Inflammatory macrophage treated with lipopolysaccharide for 1 hour (primary cell): Measurements from ENCODE around the gene APOBEC3G.
"Not testable (repeated sequence)": the region's sequence is repeated elsewhere in the genome, so short reads cannot be mapped to it uniquely, and the experiment has no call there.

Experiments
- DNase-seq, 2 donors: peaks; one replicate each; pipeline ENCODE4 v3.0.0-alpha.2; 2020 to 2022

The APOBEC3G gene

DNA sequence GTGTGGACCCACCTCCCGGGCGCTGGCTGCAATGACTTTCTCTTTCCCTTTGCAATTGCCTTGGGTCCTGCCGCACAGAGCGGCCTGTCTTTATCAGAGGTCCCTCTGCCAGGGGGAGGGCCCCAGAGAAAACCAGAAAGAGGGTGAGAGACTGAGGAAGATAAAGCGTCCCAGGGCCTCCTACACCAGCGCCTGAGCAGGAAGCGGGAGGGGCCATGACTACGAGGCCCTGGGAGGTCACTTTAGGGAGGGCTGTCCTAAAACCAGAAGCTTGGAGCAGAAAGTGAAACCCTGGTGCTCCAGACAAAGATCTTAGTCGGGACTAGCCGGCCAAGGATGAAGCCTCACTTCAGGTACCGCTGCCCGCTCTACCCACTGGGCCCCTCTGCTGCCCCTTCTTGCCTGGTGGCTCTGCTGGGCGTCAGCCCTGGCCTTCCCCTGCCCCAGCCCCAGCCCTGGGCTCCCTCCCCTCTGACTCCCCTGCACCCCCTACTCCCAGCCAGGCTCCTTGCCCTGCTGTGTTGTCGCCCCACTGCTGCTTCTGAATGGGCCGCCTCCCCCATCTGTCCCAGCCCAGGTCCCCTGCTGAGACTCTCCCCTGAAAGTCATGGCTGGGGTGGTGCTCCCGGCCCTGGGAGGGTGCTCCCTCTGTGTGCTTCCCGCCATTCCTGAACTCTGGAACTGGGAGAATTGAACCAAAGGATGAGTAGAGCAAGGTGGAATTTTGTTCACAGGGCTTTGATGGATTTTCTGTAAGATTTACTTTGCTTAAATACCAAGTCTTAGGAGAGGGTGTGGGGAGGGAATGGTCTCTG lies at the start of gene APOBEC3G:
TSS of gene APOBEC3G (plus strand) at position 250 of the 815 bp plus-strand sequence. CDS start at position 337, 87 bp downstream.
- DNase-seq, result peak; percentile 72 to 74

DNA sequence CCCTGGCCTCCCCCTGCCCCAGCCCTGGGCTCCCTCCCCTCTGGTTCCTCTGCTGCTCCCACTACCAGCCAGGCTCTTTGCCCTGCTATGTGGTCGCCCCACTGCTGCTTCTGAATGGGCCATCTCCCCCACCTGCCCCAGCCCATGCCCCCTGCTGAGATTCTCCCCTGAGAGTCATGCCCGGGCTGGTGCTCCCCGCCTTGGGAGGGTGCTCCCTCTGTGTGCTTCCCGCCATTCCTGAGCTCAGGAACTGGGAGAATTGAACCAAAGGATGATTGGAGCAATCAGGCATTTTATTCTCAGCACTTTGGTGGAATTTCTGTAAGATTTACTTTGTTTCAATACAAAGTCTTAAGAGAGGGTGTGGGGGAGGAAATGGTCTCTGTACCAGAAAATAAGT lies 49.4 kb upstream of the APOBEC3G start:
- no peak for DNase-seq

DNA sequence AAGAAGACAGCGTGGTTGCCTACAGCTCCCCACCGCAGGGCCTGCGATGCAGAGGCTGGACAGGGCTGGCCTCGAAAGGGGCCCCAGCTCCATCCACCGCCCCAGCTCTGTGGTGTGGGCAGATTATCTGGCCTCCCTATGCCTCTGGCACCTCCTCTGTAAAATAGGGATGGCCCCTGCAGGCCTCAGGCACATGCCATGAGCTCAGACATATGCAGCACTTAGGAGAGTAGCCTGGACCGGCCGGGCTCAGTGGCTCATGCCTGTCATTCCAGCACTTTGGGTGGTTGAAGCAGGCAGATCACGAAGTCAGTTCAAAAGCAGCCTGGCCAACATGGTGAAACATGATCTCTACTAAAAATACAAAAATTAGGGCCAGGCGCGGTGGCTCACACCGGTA lies 48.8 kb upstream of the APOBEC3G start:
- no peak for DNase-seq

DNA sequence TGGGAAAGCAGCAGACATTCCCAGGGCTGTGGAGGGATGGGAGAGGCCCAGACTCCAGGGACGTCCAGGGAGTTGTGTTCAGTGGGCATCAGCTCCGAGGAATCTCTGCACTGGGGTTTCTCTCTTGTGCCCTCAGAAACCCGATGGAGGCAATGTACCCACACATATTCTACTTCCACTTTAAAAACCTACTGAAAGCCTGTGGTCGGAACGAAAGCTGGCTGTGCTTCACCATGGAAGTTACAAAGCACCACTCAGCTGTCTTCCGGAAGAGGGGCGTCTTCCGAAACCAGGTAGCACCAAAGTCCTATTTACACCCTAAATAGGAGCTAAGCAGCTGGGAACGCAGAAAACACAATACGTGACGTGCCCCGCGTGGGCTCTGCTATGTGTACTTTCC lies 47.8 kb upstream of the APOBEC3G start:
- peak in 1 of 2 donors; percentile 9 for DNase-seq

DNA sequence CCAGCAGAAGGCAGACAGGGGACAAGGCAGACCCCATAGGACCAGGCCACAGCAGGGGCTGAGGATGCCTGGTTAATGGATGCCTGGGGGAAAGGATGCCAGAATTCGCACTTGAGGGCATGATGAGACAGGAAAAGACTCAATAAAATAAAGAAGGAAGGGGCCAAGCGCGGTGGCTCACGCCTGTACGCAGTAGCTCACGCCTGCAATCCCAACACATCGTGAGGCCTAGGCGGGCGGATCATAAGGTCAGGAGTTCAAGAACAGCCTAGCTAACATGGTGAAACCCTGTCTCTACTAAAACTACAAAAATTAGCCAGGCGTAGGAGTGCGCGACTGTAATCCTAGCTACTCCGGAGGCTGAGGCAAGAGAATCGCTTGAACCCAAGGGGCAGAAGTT lies 46.4 kb upstream of the APOBEC3G start:
- DNase-seq, result no peak

DNA sequence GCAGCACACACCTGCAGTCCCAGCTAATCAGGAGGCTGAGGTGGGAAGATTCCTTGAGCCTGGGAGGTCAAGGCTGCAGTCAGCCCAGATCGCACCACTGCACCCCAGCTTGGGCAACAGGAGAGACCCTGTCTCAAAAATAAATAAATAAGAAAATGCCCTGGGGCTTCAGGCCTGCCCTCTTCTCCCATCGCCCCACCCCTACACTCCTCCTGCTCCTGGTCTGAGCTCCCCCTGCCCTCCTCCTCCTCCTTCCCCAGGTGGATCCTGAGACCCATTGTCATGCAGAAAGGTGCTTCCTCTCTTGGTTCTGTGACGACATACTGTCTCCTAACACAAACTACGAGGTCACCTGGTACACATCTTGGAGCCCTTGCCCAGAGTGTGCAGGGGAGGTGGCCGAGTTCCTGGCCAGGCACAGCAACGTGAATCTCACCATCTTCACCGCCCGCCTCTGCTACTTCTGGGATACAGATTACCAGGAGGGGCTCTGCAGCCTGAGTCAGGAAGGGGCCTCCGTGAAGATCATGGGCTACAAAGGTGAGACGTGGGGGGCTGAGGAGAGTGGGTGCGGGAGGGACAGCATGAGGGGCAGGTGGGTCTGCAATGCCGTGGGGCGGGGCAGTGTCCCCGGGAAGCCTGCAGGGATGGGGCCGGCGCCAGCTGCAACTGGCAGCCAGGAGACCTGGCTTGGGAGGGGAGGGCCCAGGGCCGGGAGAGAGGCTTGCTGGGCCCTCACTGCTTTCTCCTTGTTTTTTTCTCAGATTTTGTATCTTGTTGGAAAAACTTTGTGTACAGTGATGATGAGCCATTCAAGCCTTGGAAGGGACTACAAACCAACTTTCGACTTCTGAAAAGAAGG lies 45.4 kb upstream of the APOBEC3G start:
- DNase-seq, result not testable (repeated sequence)

DNA sequence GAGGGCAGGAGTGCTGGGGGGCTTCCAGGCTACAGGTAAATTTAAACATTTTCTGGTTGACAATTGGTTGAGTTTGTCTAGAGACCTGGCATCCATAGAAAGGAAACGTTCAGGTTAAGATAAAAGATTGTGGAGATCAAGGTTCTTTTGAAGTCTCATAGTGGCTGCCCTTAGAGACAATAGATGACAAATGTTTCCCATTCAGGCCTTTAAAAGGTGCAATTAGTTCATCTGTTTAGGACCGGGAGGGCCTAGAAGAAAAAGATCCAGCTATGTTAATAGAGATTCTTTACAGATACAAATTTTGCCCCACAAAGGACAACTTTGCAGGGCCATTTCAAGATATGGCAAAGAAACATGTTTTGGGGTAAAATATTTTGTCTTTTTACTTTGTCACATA lies 40.0 kb upstream of the APOBEC3G start:
- not testable (repeated sequence) for DNase-seq

DNA sequence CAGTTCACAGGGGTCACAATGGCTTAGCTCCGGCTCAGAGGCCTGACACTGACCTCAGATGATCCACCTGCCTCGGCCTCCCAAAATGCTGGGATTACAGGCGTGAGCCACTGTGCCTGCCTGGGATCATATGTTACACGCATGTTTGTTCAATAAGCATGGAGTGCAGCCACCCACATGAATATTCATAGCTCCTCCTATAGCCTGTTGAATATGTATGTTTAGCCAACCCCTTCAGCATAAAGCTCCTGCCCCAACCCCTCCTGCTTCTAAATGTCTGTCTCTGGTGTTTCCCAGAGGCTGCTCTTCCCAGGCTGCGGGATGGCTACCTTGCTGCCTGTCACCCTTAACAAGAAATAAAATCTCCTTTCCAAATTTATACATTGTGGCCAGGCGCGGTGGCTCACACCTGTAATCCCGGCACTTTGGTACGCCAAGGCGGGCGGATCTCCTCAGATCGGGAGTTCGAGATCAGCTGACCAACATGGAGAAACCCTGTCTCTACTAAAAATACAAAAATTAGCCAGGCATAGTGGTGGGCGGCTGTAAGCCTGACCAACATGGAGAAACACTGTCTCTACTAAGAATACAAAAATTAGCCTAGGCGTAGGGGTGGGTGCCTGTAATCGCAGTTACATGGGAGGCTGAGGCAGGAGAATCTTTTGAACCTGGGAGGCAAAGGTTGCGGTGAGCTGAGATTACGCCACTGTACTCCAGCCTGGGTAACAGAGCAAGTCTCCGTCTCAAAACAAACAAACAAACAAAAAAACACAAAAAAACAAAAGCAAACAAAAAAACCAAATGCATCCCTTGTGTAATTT lies 37.6 kb upstream of the APOBEC3G start:
- no peak for DNase-seq

DNA sequence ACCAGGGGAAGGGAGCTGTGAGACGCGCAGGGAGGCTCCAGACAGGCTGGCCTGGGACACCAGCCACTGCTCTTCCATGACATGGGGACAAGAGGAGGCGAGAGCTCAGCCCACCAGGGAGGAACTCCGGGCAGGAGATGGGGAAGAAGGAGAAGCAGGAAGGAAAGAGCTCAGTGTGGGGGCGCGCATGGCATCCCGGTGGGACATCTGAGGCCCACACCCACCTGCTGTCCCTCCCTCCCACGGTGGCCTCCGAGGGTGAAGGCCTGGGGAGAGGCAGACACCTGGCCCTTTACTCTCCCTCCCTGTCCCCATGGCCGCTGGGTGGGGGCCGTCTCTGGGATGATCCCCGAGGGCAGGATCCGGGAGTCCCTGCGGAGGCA lies 36.9 kb upstream of the APOBEC3G start:
- DNase-seq, result not testable (repeated sequence)

DNA sequence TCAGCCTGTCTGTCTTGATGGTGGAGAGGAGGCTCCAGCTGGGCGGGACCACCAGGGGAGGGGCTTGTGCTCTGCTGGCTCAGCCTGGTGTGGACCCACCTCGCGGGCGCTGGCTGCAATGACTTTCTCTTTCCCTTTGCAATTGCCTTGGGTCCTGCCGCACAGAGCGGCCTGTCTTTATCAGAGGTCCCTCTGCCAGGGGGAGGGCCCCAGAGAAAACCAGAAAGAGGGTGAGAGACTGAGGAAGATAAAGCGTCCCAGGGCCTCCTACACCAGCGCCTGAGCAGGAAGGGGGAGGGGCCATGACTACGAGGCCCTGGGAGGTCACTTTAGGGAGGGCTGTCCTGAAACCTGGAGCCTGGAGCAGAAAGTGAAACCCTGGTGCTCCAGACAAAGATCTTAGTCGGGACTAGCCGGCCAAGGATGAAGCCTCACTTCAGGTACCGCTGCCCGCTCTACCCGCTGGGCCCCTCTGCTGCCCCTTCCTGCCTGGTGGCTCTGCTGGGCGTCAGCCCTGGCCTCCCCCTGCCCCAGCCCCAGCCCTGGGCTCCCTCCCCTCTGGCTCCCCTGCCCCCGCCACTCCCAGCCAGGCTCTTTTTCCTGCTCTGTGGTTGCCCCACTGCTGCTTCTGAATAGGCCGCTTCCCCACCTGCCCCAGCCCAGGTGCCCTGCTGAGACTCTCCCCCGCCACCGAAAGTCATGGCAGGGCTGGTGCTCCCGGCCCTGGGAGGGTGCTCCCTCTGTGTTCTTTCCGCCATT lies 36.4 kb upstream of the APOBEC3G start, which contains the start of gene APOBEC3F:
TSS of gene APOBEC3F (plus strand) at position 327 of the 759 bp plus-strand sequence. CDS start at position 424, 97 bp downstream.
- peak; percentile 17 to 38 for DNase-seq

DNA sequence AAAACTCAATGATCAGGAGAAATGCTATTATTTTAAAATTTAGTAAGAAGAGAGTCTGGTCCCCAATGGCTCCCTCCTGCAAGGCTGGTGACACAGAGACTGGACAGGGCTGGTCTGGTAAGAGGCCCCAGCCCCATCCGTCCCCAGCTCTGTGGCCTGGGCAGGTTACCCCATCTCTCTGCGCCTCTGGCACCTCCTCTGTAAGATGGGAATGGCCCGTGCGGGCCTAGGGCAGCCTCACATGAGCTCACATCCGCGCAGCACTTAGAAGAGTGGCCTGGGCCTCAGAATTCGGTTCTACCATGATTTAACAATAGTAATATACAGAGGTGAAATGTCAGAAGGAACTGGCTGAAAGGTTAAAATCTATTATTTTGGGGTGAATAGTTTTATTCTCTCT lies 35.2 kb upstream of the APOBEC3G start:
- DNase-seq, result no peak

DNA sequence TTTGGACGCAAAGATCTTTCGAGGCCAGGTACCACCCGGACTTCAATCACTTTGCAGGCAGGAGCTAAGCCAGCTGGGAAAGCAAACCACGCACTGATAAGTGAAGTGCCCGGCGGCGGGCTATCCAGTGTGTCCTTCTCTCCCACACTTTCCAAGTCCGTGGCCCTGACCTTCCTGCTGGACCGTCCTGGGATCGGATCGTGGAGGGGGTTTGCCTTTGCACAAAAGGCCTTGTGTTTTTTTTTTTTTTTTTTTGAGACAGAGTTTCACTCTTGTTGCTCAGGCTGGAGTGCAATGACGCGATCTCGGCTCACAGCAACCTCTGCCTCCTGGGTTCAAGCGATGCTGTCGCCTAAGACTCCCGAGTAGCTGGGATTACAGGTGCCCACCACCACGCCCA lies 34.0 kb upstream of the APOBEC3G start:
- DNase-seq, result not testable (repeated sequence)

DNA sequence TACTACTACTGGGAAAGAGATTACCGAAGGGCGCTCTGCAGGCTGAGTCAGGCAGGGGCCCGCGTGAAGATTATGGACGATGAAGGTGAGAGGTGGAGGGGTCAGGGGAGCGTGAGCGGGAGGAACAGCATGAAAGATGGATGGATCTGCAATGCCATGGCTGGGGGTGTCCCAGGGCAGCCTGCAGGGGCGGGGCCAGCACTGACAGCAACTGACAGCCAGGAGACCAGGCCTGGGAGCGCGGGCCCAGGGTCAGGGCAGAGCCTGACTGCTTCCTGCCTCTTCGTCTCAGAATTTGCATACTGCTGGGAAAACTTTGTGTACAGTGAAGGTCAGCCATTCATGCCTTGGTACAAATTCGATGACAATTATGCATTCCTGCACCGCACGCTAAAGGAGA lies 31.9 kb upstream of the APOBEC3G start:
- DNase-seq, result not testable (repeated sequence)

DNA sequence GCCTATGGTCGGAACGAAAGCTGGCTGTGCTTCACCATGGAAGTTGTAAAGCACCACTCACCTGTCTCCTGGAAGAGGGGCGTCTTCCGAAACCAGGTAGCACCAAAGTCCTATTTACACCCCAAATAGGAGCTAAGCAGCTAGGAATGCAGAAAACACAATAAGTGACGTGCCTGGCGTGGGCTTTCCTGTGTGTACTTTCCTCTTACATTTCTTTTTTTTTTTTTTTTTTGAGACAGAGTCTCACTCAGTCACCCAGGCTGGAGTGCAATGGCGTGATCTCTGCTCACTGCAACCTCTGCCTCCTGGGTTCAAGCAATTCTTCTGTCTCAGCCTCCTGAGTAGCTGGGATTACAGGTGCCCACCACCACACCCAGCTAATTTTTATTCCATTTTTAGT lies 27.6 kb upstream of the APOBEC3G start:
- not testable (repeated sequence) for DNase-seq

DNA sequence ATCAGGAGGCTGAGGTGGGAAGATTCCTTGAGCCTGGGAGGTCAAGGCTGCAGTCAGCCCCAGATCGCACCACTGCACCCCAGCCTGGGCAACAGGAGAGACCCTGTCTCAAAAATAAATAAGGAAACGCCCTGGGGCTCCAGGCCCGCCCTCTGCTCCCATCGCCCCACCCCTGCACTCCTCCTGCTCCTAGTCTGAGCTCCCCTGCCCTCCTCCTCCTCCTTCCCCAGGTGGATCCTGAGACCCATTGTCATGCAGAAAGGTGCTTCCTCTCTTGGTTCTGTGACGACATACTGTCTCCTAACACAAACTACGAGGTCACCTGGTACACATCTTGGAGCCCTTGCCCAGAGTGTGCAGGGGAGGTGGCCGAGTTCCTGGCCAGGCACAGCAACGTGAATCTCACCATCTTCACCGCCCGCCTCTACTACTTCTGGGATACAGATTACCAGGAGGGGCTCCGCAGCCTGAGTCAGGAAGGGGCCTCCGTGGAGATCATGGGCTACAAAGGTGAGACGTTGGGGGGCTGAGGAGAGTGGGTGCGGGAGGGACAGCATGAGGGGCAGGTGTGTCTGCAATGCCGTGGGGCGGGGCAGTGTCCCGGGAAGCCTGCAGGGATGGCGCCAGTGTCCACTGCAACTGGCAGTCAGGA lies 25.1 kb upstream of the APOBEC3G start:
- not testable (repeated sequence) for DNase-seq

DNA sequence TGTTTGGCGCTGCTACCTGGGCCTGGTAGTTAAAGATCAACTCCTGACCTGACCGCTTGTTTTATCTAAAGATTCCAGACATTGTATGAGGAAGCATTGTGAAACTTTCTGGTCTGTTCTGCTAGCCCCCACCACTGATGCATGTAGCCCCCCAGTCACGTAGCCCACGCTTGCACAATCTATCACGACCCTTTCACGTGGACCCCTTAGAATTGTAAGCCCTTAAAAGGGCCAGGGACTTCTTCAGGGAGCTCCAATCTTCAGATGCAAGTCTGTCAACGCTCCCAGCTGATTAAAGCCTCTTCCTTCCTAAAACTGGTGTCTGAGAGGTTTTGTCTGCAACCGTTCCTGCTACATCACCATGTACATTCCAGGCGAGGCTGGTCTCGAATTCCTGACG lies 21.4 kb upstream of the APOBEC3G start:
- no peak for DNase-seq

DNA sequence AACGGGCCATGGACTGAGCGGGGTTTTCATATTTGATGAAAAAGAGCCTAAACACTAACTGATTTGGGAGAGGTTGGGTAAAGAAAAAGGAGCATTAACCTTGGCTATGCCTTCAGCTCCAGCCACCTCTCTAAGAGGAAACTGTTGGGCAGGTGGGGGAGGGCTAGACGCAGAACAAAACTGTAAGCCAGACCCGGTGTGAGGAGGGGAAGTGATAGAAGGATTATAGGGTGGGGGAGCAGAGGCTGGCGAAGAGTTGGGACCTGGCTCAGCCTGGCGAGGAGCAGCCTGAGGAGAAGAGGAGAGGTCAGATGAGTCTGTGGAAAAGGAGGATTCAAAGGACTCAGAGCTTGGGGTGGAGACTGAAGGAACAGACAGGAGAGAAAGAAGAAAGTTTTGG lies 15.8 kb upstream of the APOBEC3G start:
- DNase-seq, result not testable (repeated sequence)

DNA sequence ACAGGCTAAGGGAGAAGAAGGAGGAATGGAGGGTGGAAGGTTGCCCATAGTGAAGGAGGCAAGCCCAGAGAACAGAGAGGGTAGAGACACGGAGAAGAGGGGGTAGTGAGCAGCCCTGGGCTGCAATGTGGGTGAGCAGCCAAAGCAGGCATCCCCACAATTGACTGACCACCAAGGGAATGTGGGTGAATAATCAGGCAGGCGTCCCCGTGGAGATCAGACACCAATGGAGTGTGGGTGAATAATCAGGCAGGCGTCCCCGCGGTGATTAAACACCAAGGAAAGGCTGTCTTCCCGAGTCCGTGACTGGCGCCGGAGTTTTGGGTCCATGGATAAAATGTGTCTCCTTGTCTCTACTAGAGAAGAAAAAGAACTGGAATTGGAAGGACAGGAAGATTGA lies 15.1 kb upstream of the APOBEC3G start:
- not testable (repeated sequence) for DNase-seq

DNA sequence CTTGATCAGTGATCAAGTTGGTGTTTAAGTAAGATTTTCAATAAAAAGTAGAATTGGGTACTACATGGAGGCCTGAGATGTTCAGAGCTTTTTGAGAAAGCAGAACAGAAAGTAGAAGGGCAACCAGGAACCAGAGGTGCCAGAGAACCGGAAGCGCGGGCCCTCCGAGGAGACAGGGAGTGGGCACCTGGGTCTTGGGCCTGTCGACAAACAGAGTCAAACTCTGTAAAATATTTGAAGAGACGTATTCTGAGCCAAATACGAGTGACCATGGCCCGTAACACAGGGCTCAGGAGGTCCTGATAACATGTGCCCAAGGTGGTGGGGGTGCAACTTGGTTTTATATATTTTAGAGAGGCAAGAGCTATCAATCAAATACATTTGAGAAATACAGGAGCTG lies 13.2 kb upstream of the APOBEC3G start:
- not testable (repeated sequence) for DNase-seq

DNA sequence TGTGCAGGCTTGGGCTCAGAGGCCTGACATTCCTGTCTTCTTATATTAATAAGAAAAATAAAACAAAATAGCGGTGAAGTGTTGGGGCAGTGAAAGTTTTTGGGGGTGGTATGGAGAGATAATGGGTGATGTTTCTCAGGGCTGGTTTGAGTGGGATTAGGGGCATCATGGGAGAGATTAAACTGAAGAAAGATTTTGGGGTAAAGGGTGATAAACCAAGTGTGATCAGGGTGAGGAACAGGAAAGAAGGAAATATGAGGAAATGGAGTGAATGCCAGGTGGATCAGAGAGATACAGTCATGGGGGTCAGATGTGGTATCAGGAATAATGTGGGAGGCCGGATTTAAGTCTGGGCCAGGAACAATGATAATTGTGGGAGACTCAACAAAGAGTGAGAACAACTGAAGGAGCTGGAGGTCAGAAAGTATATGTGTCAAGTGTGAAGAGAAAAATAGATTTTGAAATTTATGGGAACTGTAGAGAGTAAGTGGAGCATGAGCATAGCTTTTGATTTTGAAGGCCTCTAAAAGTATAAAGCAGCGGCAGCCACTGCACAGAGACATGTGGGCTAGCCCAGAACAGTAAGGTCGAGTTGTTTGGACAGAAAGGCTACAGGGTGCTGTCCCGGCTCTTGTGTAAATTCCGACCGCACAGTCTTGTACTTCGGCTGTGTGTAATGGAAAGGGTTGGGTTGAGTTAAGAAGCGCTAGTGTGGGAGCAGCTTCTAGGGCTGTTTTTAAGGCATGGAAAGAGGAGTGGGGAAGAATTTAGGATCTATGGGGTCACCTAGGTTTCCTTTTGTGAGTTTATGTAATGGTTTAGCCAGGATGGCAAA lies 10.4 kb upstream of the APOBEC3G start:
- not testable (repeated sequence) for DNase-seq
